AG04450 (cell line): ENCODE measurements around the gene LRTM2. TPM values are rescaled to one million over a fixed set of nuclear protein-coding genes. Genes with fewer than 3 reads are reported as not detected.
A peak's percentile ranks its signal among the peaks of the same experiment; 100 is the strongest.

Source experiments
- CTCF ChIA-PET: fragments of 300-600, 350-600 bp; formaldehyde crosslinking; extraction: SDS; loops from one replicate; lab custom pipeline; 2022; ENCODE audit warnings: antibody characterized with exemption, inconsistent platforms; lab: Charles Lee
- POLR2A ChIA-PET: fragments of 350-600 bp; formaldehyde crosslinking; extraction: SDS; loops from one replicate; lab custom pipeline; 2021; ENCODE audit warnings: antibody characterized with exemption, inconsistent platforms; lab: Yijun Ruan, JAX
- DNase-seq: peaks from one replicate; pipeline ENCODE4 v3.0.0-alpha.2; 2011; ENCODE audit warnings: low read depth, low spot score
- H3K27ac ChIP-seq: one replicate; pipeline ENCODE4 v1.5.1; 2012; ENCODE audit warnings: low read depth, low read length, control low read depth
- H3K27me3 ChIP-seq: one replicate; pipeline ENCODE4 v1.6.0; 2012; ENCODE audit warnings: low read length; ENCODE audit not compliant: control insufficient read depth, insufficient read depth
- H3K4me3 ChIP-seq: 2 replicates; pipeline ENCODE4 v1.5.1; 2011; ENCODE audit warnings: mild to moderate bottlenecking, low read depth, low read length, control low read depth
- H3K9me3 ChIP-seq: 2 replicates; pipeline ENCODE4 v1.5.1; 2012; ENCODE audit warnings: low read length; ENCODE audit not compliant: control insufficient read depth, insufficient read depth
- CTCF ChIP-seq: IDR thresholded peaks from 2 replicates; pipeline ENCODE4 v1.5.1; 2011; ENCODE audit warnings: low read depth, low read length, control low read depth, inconsistent platforms
- polyA plus RNA-seq: library from polyadenylated mRNA; depleted of rRNA; stranded (reverse); fragments of >200 nt; gene quantifications from 2 replicates; pipeline ENCODE4 v1.2.3, GENCODE V29; 2011

The LRTM2 gene
- polyA plus RNA-seq, 1 experiment = not detected

DNA sequence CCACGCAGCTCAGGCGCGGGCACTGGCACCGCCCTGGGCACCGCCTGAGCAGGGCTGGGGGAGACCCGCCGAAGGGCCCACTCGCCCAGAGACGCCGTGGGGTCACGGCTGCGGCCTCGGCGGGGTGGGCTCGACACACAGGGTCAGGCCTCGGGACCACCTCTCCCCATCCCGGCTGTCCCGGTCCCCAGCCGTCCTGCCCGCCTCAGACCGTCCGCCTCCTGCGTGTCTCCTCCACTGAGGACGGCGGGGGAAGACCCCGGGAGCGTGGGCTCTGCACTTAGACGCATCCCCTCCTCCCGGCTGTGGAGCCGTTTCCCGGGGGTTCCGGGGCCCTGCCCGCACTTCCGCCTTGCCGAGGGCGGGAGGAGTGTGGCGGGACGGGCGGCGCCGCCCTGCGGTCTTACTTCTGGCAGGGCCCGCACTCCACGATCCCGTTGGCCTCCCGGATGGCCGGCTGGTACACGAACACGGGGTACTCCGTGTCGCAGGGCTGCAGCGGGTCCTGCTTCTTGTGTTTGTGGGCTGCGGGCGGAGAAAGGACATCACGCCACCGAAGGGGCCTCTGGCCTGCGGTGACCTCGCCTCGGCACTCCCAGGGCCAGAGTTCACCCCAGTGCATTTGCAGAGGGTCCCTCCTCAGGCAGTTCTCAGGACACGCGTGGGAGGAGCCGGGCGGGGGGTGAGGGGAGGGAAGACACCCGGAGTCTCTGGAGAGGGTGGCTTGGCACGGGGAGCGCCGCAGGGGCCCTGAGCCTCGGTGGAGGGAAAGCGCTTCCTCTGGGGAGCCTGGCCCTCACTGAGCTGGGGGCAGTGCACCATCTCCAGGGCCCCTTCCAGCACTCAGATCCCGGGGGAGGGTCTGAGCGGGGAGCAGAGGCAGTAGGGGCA, 23.1 kb upstream of the LRTM2 start:
- 0 out of 2 replicates have a peak overlapping the region, but pooled peaks have one; percentile 46 for H3K4me3 ChIP-seq
- peaks cover 3% of the 10 kb centered on the region for H3K27me3 ChIP-seq
- H3K9me3 ChIP-seq = no peaks in the 10 kb centered on the region; the same call in 1 of the 2 replicates
- H3K27ac ChIP-seq = no peak overlapping the region
- no peak for DNase-seq
- ChIA-PET POLR2A (no interaction called here), CTCF (interaction anchor here (0.8 to 7.9 kb wide), 2 partner anchors 142 to 143 kb away, joined by 3 to 149 read pairs; no protein-coding TSS in a partner anchor)
- TF ChIP-seq CTCF = no peak

- Histone ChIP-seq H3K9me3 (no peaks in the 10 kb centered on the region; the same call in 1 of the 2 replicates), H3K27me3 (peaks cover 3% of the 10 kb centered on the region), H3K27ac (no peak overlapping the region), H3K4me3 (no peak overlapping the region)
- no peak for TF ChIP-seq CTCF
- POLR2A ChIA-PET = no interaction called here
- CTCF ChIA-PET = interaction anchor here (0.8 to 8.4 kb wide), 4 partner anchors 142 to 786 kb away, joined by 3 to 70 read pairs (median 4); no protein-coding TSS in a partner anchor
- DNase-seq = no peak
Observed at GRCh38 chr12:1797991-1798640, 22.2 kb upstream of the LRTM2 start.

DNA sequence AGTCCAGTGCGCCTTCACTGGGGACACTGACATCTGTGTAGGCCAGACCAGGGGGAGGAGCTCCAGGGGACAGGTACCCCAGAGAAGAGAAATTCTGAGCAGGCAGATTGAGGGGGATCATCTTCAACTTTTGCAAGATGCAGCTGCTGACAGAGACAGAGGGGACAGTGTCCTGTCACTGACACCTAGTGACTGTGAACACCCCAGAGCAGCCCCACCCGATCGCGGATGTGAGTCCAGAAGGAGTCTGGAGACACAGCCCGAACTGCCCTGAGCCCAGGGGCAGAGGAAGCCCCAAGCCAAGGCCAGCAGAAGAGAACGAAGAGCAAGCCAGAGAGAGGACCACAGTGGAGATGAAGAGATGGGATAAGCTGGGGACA, 21.7 kb upstream of the LRTM2 start:
- peaks cover 3% of the 10 kb centered on the region for H3K27me3 ChIP-seq
- ChIA-PET CTCF (interaction anchor here (0.9 to 8.4 kb wide), 3 partner anchors 141 to 785 kb away, joined by 3 to 70 read pairs (median 4); no protein-coding TSS in a partner anchor), POLR2A (no interaction called here)
- H3K27ac ChIP-seq = no peak overlapping the region
- no peak overlapping the region for H3K4me3 ChIP-seq
- no peaks in the 10 kb centered on the region; the same call in 1 of the 2 replicates for H3K9me3 ChIP-seq
- TF ChIP-seq CTCF = no peak
- no peak for DNase-seq

- no peak for TF ChIP-seq CTCF
- Histone ChIP-seq H3K4me3 (no peak overlapping the region), H3K9me3 (no peaks in the 10 kb centered on the region; the same call in 1 of the 2 replicates), H3K27me3 (peaks cover 3% of the 10 kb centered on the region), H3K27ac (no peak overlapping the region)
- ChIA-PET POLR2A (no interaction called here), CTCF (interaction anchor here (1.0 to 8.4 kb wide), 3 partner anchors 141 to 146 kb away, joined by 3 to 70 read pairs (median 4); no protein-coding TSS in a partner anchor)
- DNase-seq = no peak
Observed at GRCh38 chr12:1799051-1799881, 21.1 kb upstream of the LRTM2 start.
